Measurements from ENCODE around the gene LIN7A.

Gene LIN7A

GRCh38 chr12:80857311-80857710, 80.4 kb downstream of the LIN7A start:
- DNase-seq, result no peak

- DNase-seq, result no peak
These were observed 88.4 kb downstream of the LIN7A start for GRCh38 chr12:80849337-80849736.

DNA sequence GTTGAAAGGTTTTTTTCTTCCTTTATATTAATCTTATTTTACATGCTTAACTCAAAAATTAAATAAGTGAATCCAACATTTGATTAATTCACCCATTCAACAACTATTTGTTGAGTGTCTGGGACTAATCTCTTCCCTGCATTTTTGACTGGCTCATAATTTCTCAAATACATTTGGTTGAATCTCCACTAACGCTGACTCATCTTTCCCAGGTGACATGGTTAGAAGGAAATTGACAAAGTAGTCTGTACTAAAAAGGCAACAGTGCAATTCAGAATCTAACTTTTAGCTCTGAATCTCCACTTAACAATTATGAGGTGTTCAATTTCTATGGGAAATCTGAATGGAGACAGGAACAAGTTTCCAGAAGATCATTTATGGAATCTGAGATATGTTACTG, 88.9 kb downstream of the LIN7A start:
- no peak for DNase-seq

- DNase-seq, result no peak
These were observed 90.2 kb downstream of the LIN7A start for GRCh38 chr12:80847575-80847974.

DNA sequence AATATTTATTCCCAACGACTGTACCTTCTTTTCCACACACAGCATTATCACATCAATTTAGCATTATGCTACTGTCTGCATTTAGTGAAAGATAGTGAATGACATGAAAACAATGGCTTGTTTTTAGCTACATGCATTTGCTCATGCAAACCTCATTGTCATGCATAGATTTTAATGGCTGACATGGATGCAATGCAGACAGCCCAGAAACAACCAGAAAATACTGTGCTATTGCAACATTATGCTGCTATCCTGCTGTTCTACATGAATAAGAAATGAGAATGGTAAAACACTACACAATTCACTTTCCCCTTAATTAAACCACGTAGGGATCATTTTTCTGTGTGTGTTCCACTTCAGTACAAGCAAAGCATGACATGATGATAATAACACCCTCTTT, 90.8 kb downstream of the LIN7A start:
- DNase-seq, result no peak

DNA sequence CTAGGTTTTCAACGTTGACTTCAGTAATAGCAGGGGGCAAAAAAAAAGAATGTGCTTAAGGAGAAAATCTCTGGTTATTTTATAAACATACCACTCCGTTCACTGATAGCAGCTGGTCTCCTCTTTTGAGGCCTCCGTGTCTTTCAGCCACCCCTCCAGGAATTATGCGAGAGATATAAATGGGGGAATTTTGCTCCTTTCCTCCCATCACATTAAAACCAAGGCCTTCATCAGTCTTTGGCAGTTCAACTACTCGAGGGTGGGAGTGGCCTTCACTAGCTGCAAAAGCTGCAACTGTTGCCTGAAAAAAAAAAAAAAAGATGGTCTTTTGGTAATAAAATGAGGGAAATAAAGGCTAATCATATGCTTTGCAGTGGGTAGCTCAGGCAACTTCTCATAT, 92.1 kb downstream of the LIN7A start:
- DNase-seq, result no peak

GRCh38 chr12:80843969-80844368, 93.8 kb downstream of the LIN7A start:
- no peak for DNase-seq

- peak; percentile 62 for DNase-seq
These were observed 99.0 kb downstream of the LIN7A start for GRCh38 chr12:80838708-80839107.

DNA sequence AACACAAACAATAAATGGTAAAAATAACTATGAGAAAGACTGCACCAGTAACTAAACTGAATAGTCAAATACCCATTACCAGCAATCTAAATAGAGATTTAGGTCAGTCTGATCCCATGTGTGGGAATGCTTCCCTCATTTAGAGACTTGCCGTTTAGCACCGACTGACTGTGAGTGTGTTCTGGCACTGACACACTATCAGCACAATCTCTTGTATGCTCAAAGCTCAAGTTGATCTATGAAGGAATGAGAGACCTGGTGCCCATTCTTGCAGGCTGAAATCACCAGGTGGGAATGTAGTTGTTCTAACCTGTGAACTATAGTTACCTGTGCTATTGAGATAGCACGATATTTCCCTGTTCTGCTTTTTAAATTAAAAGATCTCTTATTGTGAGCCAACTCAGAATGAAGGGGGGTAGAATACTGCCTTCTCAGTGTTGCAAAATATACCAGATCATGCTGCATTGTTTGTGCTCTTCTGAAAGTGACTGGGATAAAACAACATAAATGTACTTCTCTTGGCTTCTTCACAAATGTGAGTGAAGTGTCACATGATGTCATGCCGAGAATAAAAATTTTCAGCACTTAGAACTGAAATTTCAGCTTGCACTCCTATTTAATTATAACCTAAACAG, 99.6 kb downstream of the LIN7A start:
- peak; percentile 82 for DNase-seq

DNA sequence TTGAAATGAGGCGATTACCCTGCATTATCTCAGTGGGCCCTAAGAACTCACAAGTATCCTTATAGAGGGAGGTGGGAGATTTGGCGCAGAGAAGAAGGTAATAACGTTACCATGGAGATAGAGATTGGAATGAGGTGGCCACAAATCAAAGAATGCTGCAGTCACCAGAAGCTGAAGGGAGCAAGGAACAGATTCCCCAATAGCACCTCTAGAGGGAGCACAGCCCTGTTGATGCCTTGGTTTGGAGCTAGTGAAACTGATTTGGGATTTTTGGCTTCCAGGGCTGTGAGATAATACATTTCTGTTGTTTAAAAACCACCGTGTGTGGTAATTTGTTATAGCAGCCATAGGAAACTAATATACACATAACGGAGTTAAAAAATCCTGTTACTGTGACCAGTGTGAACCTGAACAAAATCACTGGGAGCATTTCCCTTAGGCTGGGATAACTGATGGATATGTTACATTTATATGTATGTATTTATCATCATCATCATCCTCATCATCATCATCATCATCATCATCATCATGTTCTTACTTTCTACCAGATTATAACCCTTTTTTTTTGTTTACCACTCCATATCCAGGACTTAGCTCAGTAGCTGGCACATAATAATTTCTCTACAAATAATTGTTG, 100.3 kb downstream of the LIN7A start:
- peak; percentile 85 for DNase-seq

GRCh38 chr12:80834724-80835123, 103.0 kb downstream of the LIN7A start:
- DNase-seq, result no peak

GRCh38 chr12:80830533-80831088, 107.1 kb downstream of the LIN7A start:
- DNase-seq, result no peak

GRCh38 chr12:80829767-80830166, 108.0 kb downstream of the LIN7A start:
- DNase-seq, result no peak

DNA sequence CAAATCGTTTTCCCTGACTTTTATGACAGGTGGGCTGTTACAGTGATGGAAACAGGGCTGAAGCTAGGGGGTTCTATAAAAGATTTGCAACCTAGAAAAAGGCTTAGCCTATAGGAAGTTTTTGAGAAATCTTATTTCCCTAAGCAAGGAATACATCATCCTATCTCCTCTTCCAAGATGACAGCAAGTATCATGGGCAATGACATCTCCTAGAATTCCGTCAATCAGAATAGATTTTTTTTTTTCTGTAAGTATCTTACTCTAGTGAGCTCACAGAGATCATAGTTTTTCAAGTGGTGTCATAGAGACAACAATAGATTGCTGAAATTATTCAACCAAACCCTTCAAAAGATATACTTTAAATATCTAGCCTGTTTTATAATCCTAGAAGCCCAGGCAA, 112.2 kb downstream of the LIN7A start:
- no peak for DNase-seq

- DNase-seq, result no peak
These were observed 114.3 kb downstream of the LIN7A start for GRCh38 chr12:80823393-80823792.

DNA sequence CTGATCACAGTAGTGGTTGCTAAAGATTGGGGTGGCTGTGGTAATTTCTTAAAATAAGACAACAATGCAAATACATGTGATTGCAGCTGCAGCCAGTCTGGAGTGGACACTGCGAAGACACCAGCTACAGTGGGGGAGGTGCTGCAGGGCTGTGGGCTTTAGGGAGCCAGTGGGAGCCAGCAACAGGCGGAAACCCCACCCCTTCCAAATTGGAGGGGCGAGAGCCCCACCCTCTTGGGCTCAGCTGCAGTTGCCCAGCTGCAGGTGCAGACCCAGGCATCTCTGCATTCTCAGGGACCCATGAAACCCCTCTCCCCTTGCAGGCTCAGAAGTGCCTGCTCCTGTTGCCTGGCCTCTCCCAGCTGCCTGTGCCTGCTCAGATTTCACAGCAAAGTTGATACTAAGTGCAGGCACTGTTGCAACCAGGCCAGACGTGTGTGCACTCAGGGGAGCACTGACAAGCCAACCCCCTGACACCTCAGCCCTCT, 116.2 kb downstream of the LIN7A start:
- no peak for DNase-seq

DNA sequence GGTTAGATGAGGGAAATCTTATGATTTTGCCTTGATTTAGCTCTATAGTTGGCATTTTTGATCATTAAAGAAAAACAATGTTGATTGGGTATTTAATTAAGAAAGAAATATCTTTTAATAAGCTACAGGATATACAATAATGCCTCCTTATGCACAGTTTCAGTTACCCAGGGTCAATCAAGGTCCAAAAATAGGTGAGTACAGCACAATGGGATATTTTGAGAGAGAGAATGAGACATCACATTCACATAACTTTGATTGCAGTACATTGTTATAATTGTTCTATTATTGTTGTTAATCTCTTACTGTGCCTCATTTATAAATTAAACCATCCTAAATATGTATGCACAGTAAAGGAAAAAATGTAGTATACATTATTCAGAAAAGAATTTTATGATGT, 118.9 kb downstream of the LIN7A start:
- no peak for DNase-seq

- no peak for DNase-seq
These were observed 122.4 kb downstream of the LIN7A start for GRCh38 chr12:80815351-80815750.

DNA sequence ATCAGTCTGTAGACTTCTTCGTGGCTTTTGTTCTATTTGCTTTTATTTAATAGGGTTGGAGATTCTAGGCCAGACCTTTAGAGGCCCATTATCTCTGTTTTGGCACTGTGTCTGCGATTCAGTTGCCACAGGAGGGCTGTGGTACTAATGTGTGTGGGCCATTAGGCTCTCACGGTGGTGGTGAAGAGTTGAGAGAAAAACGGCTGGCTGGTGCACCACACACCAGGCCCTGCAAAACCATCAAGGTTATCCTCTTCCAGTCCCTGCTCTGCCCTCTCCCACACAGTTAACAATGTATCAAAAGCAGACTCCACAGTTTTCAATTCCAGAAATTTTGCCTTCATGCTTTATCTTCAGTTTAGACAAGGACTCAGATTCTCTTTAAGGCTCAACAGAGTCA, 123.3 kb downstream of the LIN7A start:
- no peak for DNase-seq

DNA sequence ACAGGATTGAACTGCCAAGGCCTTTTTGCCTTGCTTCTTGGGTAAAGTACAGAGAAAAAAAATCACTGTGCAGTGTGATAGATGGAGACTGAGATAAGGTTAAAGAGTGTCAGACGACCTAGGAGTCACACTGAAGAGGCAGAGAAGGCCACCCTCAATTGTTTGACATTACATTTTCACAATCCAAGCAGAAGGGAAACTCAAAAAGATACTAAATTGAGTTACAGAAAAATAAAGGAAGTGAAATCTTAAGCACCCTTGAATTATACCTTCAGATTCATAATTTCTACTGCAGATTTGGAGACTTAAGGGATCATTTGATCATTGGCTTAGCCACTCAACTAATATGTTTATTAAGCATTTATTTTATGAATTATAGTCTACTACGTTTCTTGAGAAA, 123.9 kb downstream of the LIN7A start:
- DNase-seq, result no peak

DNA sequence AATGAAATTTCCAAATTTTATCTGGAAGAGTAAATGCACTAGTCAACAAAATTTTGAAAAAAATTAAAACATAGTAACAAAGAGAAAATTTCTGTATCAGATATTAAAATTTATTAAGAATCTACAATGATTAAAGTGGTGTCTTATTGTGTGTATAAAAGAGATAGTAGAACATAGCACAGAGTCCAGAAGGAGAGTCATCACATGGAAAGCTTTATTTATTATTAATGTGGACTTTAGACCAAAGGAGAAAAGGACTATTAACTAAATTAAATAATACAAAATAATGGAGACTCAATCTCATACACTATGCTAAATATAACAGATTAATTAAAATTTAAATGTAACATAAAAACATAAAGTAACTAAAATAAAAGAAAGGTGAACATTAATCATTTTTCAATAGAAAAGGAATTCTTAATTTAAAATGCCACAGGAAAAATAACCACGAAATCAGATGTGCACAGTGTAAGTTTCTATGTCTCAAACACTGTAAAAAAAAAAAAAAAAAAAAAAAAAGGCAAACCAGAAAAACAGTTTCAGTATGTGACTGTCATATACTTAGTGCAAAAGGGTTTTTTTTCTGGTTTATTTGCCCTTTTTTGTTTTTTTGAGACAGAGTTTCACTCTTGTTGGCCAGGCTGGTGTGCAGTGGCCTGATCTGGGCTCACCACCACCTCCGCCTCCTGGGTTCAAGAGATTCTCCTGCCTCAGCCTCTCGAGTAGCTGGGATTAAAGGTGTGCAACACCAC, 125.6 kb downstream of the LIN7A start:
- DNase-seq, result no peak

DNA sequence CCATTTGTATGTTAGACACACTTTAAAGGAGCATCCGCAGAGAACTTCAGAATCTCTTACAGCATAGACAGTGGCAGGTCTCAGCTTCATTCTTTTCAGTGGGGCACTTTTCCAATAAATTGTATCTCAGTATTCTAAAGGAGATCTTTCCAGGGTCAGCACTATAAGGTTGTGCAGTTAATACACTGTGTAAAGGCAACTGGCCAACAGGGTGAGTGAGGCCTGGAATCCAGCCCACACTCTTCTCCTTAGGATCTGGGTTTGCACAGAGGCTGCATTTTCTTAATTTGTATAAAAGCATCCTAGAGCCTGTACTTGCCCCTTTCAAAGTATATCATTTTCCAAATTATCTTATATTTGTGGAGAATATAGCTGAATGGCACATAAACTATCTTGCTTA, 126.9 kb downstream of the LIN7A start:
- DNase-seq, result no peak

GRCh38 chr12:80807640-80808288, 130.0 kb downstream of the LIN7A start:
- no peak for DNase-seq
